ENCODE results near the gene CCDC33. TPM values are rescaled to one million over a fixed set of nuclear protein-coding genes. Genes with fewer than 3 reads are reported as not detected.
A peak's percentile ranks its signal among the peaks of the same experiment; 100 is the strongest.

The CCDC33 gene
- total and polyA plus RNA-seq, 4 donors: 0.99 to 7.4 (median 2.6) TPM

- Histone ChIP-seq H3K9me3 (ENCODE audit: control insufficient read depth, insufficient read depth, low read length) (no peaks in the 10 kb centered on the region), H3K36me3 (ENCODE audit: control insufficient read depth, insufficient read depth, low read length) (no peaks in the 10 kb centered on the region), H3K27ac (ENCODE audit: low read depth, low read length) (no peak overlapping the region), H3K4me1 (ENCODE audit: control insufficient read depth, insufficient read depth, low read length) (peaks cover 41% of the 10 kb centered on the region), H3K4me3 (ENCODE audit: low read depth, low read length) (no peak overlapping the region), H3K27me3 (ENCODE audit: control insufficient read depth, insufficient read depth, low read length) (no peaks in the 10 kb centered on the region)
- WGBS (ENCODE audit: insufficient coverage): 35% methylated on average over 5 of the region's 6 CpGs
- peak in 2 of 6 donors; percentile 87 to 90 for DNase-seq (ENCODE audit: low read depth in 4 of 6, low spot score in 6 of 6)
Measured at GRCh38 chr15:74322558-74323180, 86.5 kb downstream of the CCDC33 start.

- H3K4me1 ChIP-seq (ENCODE audit: control insufficient read depth, insufficient read depth, low read length): peaks cover 32% of the 10 kb centered on the region
- 54% methylated on average over 3 of the region's 3 CpGs for WGBS (ENCODE audit: insufficient coverage)
- H3K9me3 ChIP-seq (ENCODE audit: control insufficient read depth, insufficient read depth, low read length): no peaks in the 10 kb centered on the region
- no peaks in the 10 kb centered on the region for H3K36me3 ChIP-seq (ENCODE audit: control insufficient read depth, insufficient read depth, low read length)
- H3K27me3 ChIP-seq (ENCODE audit: control insufficient read depth, insufficient read depth, low read length): no peaks in the 10 kb centered on the region
- H3K4me3 ChIP-seq (ENCODE audit: low read depth, low read length): no peak overlapping the region
- H3K27ac ChIP-seq (ENCODE audit: low read depth, low read length): no peak overlapping the region
- no peak for DNase-seq (ENCODE audit: low read depth in 4 of 6, low spot score in 6 of 6)
Measured at GRCh38 chr15:74324714-74325113, 88.6 kb downstream of the CCDC33 start.

- DNase-seq (ENCODE audit: low read depth in 4 of 6, low spot score in 6 of 6): peak in 1 of 6 donors; percentile 19
- WGBS (ENCODE audit: insufficient coverage): 55% methylated on average over 3 of the region's 4 CpGs
Measured at GRCh38 chr15:74326746-74327145, 90.6 kb downstream of the CCDC33 start.

GRCh38 chr15:74327756-74328155, 91.6 kb downstream of the CCDC33 start:
- H3K4me3 ChIP-seq (ENCODE audit: low read depth, low read length): no peak overlapping the region
- no peak overlapping the region for H3K27ac ChIP-seq (ENCODE audit: low read depth, low read length)
- peak in 1 of 6 donors; percentile 60 for DNase-seq (ENCODE audit: low read depth in 4 of 6, low spot score in 6 of 6)
- WGBS (ENCODE audit: insufficient coverage): 36% methylated on average over 6 of the region's 6 CpGs
- no peaks in the 10 kb centered on the region for H3K36me3 ChIP-seq (ENCODE audit: control insufficient read depth, insufficient read depth, low read length)
- no peaks in the 10 kb centered on the region for H3K9me3 ChIP-seq (ENCODE audit: control insufficient read depth, insufficient read depth, low read length)
- no peaks in the 10 kb centered on the region for H3K27me3 ChIP-seq (ENCODE audit: control insufficient read depth, insufficient read depth, low read length)
- peaks cover 21% of the 10 kb centered on the region for H3K4me1 ChIP-seq (ENCODE audit: control insufficient read depth, insufficient read depth, low read length)

More at GRCh38 chr15:74326746-74327145, 90.6 kb downstream of the CCDC33 start:
- no peaks in the 10 kb centered on the region for H3K27me3 ChIP-seq (ENCODE audit: control insufficient read depth, insufficient read depth, low read length)
- no peaks in the 10 kb centered on the region for H3K9me3 ChIP-seq (ENCODE audit: control insufficient read depth, insufficient read depth, low read length)
- peaks cover 21% of the 10 kb centered on the region for H3K4me1 ChIP-seq (ENCODE audit: control insufficient read depth, insufficient read depth, low read length)
- H3K36me3 ChIP-seq (ENCODE audit: control insufficient read depth, insufficient read depth, low read length): no peaks in the 10 kb centered on the region
- H3K27ac ChIP-seq (ENCODE audit: low read depth, low read length): no peak overlapping the region
- no peak overlapping the region for H3K4me3 ChIP-seq (ENCODE audit: low read depth, low read length)

GRCh38 chr15:74328331-74329056, 92.4 kb downstream of the CCDC33 start:
- no peaks in the 10 kb centered on the region for H3K27me3 ChIP-seq (ENCODE audit: control insufficient read depth, insufficient read depth, low read length)

GRCh38 chr15:74330861-74331408, 94.8 kb downstream of the CCDC33 start:
- H3K9me3 ChIP-seq (ENCODE audit: control insufficient read depth, insufficient read depth, low read length): no peaks in the 10 kb centered on the region
- H3K27ac ChIP-seq (ENCODE audit: low read depth, low read length): no peak overlapping the region
- no peak overlapping the region for H3K4me3 ChIP-seq (ENCODE audit: low read depth, low read length)
- H3K36me3 ChIP-seq (ENCODE audit: control insufficient read depth, insufficient read depth, low read length): no peaks in the 10 kb centered on the region
- no peak for DNase-seq (ENCODE audit: low read depth in 4 of 6, low spot score in 6 of 6)
- WGBS (ENCODE audit: insufficient coverage): 87% methylated on average over 8 of the region's 11 CpGs
- H3K27me3 ChIP-seq (ENCODE audit: control insufficient read depth, insufficient read depth, low read length): no peaks in the 10 kb centered on the region
- peaks cover 21% of the 10 kb centered on the region for H3K4me1 ChIP-seq (ENCODE audit: control insufficient read depth, insufficient read depth, low read length)

More at GRCh38 chr15:74328331-74329056, 92.4 kb downstream of the CCDC33 start:
- H3K4me1 ChIP-seq (ENCODE audit: control insufficient read depth, insufficient read depth, low read length): peaks cover 21% of the 10 kb centered on the region
- H3K9me3 ChIP-seq (ENCODE audit: control insufficient read depth, insufficient read depth, low read length): no peaks in the 10 kb centered on the region
- no peak for DNase-seq (ENCODE audit: low read depth in 4 of 6, low spot score in 6 of 6)
- 64% methylated on average over 8 of the region's 10 CpGs for WGBS (ENCODE audit: insufficient coverage)
- H3K27ac ChIP-seq (ENCODE audit: low read depth, low read length): no peak overlapping the region
- no peak overlapping the region for H3K4me3 ChIP-seq (ENCODE audit: low read depth, low read length)
- H3K36me3 ChIP-seq (ENCODE audit: control insufficient read depth, insufficient read depth, low read length): no peaks in the 10 kb centered on the region

- 80% methylated on average over 1 of the region's 3 CpGs for WGBS (ENCODE audit: insufficient coverage)
- Histone ChIP-seq H3K36me3 (ENCODE audit: control insufficient read depth, insufficient read depth, low read length) (no peaks in the 10 kb centered on the region), H3K27ac (ENCODE audit: low read depth, low read length) (no peak overlapping the region), H3K9me3 (ENCODE audit: control insufficient read depth, insufficient read depth, low read length) (no peaks in the 10 kb centered on the region), H3K4me3 (ENCODE audit: low read depth, low read length) (no peak overlapping the region), H3K4me1 (ENCODE audit: control insufficient read depth, insufficient read depth, low read length) (peaks cover 15% of the 10 kb centered on the region), H3K27me3 (ENCODE audit: control insufficient read depth, insufficient read depth, low read length) (no peaks in the 10 kb centered on the region)
- DNase-seq (ENCODE audit: low read depth in 4 of 6, low spot score in 6 of 6): no peak
Measured at GRCh38 chr15:74332011-74332410, 95.9 kb downstream of the CCDC33 start.

- no peak overlapping the region for H3K27ac ChIP-seq (ENCODE audit: low read depth, low read length)
- DNase-seq (ENCODE audit: low read depth in 4 of 6, low spot score in 6 of 6): no peak
- H3K36me3 ChIP-seq (ENCODE audit: control insufficient read depth, insufficient read depth, low read length): no peaks in the 10 kb centered on the region
- no peaks in the 10 kb centered on the region for H3K9me3 ChIP-seq (ENCODE audit: control insufficient read depth, insufficient read depth, low read length)
- WGBS (ENCODE audit: insufficient coverage): 94% methylated on average over 10 of the region's 10 CpGs
- H3K4me3 ChIP-seq (ENCODE audit: low read depth, low read length): no peak overlapping the region
- H3K4me1 ChIP-seq (ENCODE audit: control insufficient read depth, insufficient read depth, low read length): peaks cover 12% of the 10 kb centered on the region
- H3K27me3 ChIP-seq (ENCODE audit: control insufficient read depth, insufficient read depth, low read length): no peaks in the 10 kb centered on the region
Measured at GRCh38 chr15:74332611-74333010, 96.5 kb downstream of the CCDC33 start.

GRCh38 chr15:74333093-74333492, 97.0 kb downstream of the CCDC33 start:
- Histone ChIP-seq H3K4me1 (ENCODE audit: control insufficient read depth, insufficient read depth, low read length) (peaks cover 8% of the 10 kb centered on the region), H3K36me3 (ENCODE audit: control insufficient read depth, insufficient read depth, low read length) (no peaks in the 10 kb centered on the region), H3K9me3 (ENCODE audit: control insufficient read depth, insufficient read depth, low read length) (no peaks in the 10 kb centered on the region), H3K4me3 (ENCODE audit: low read depth, low read length) (no peak overlapping the region), H3K27me3 (ENCODE audit: control insufficient read depth, insufficient read depth, low read length) (no peaks in the 10 kb centered on the region), H3K27ac (ENCODE audit: low read depth, low read length) (no peak overlapping the region)
- no peak for DNase-seq (ENCODE audit: low read depth in 4 of 6, low spot score in 6 of 6)
- 94% methylated on average over 3 of the region's 5 CpGs for WGBS (ENCODE audit: insufficient coverage)
